ENCODE measurements around the gene SPG21.

Gene SPG21

GRCh38 chr15:64919721-64920120, 70.0 kb downstream of the SPG21 start:
- H3K27me3 ChIP-seq (ENCODE audit: control insufficient read depth, low read length), result no peaks in the 10 kb centered on the region
- no peaks in the 10 kb centered on the region for H3F3A ChIP-seq (ENCODE audit: control insufficient read depth, insufficient read depth)
- H3K9me3 ChIP-seq (ENCODE audit: control insufficient read depth, insufficient read depth, low read length), result no peaks in the 10 kb centered on the region
- no peaks in the 10 kb centered on the region for H3K9me2 ChIP-seq (replicated peaks; ENCODE audit: control insufficient read depth, low read length)
- no peak overlapping the region for H3K27ac ChIP-seq (ENCODE audit: low read depth, low read length)
- no peaks in the 10 kb centered on the region for H4K20me1 ChIP-seq (ENCODE audit: control insufficient read depth, insufficient read depth, low read depth, low read length)
- no peaks in the 10 kb centered on the region for H3K79me2 ChIP-seq (ENCODE audit: control insufficient read depth, low read length)
- no peak overlapping the region for H3K4me2 ChIP-seq (ENCODE audit: low read length)
- no peaks in the 10 kb centered on the region for H3K36me3 ChIP-seq (ENCODE audit: control insufficient read depth, low read length)
- no peak overlapping the region for H3K4me3 ChIP-seq (ENCODE audit: low read length)
- TF ChIP-seq EZH2phosphoT487 (IDR thresholded peaks at IDR 0.05; ENCODE audit: borderline replicate concordance, low read length), result no peak
- TF ChIP-seq CTCF (IDR thresholded peaks at IDR 0.05; ENCODE audit: low read depth, low read length, poor library complexity, severe bottlenecking), result no peak
- H3K4me1 ChIP-seq (ENCODE audit: control insufficient read depth, low read length), result no peaks in the 10 kb centered on the region

GRCh38 chr15:64917211-64917610, 72.5 kb downstream of the SPG21 start:
- Histone ChIP-seq H3K27ac (ENCODE audit: low read depth, low read length) (no peak overlapping the region), H3K4me1 (ENCODE audit: control insufficient read depth, low read length) (no peaks in the 10 kb centered on the region), H3K36me3 (ENCODE audit: control insufficient read depth, low read length) (no peaks in the 10 kb centered on the region), H3K4me3 (ENCODE audit: low read length) (no peak overlapping the region), H4K20me1 (ENCODE audit: control insufficient read depth, insufficient read depth, low read depth, low read length) (no peaks in the 10 kb centered on the region; the same call in 1 of the 2 replicates), H3K9me2 (replicated peaks; ENCODE audit: control insufficient read depth, low read length) (no peaks in the 10 kb centered on the region), H3K79me2 (ENCODE audit: control insufficient read depth, low read length) (no peaks in the 10 kb centered on the region), H3K9me3 (ENCODE audit: control insufficient read depth, insufficient read depth, low read length) (no peaks in the 10 kb centered on the region), H3K4me2 (ENCODE audit: low read length) (no peak overlapping the region), H3K27me3 (ENCODE audit: control insufficient read depth, low read length) (peaks cover 5% of the 10 kb centered on the region; the same call in 1 of the 2 replicates), H3F3A (ENCODE audit: control insufficient read depth, insufficient read depth) (no peaks in the 10 kb centered on the region)
- TF ChIP-seq EZH2phosphoT487 (IDR thresholded peaks at IDR 0.05; ENCODE audit: borderline replicate concordance, low read length) (no peak), CTCF (IDR thresholded peaks at IDR 0.05; ENCODE audit: low read depth, low read length, poor library complexity, severe bottlenecking) (no peak)

GRCh38 chr15:64916365-64916764, 73.3 kb downstream of the SPG21 start:
- peaks cover 14% of the 10 kb centered on the region for H3K27me3 ChIP-seq (ENCODE audit: control insufficient read depth, low read length)
- TF ChIP-seq EZH2phosphoT487 (IDR thresholded peaks at IDR 0.05; ENCODE audit: borderline replicate concordance, low read length), result no peak
- no peak for TF ChIP-seq CTCF (IDR thresholded peaks at IDR 0.05; ENCODE audit: low read depth, low read length, poor library complexity, severe bottlenecking)
- peaks cover 5% of the 10 kb centered on the region; the same call in 1 of the 2 replicates for H3K4me1 ChIP-seq (ENCODE audit: control insufficient read depth, low read length)
- H3F3A ChIP-seq (ENCODE audit: control insufficient read depth, insufficient read depth), result no peaks in the 10 kb centered on the region
- H3K79me2 ChIP-seq (ENCODE audit: control insufficient read depth, low read length), result no peaks in the 10 kb centered on the region
- no peaks in the 10 kb centered on the region for H3K9me3 ChIP-seq (ENCODE audit: control insufficient read depth, insufficient read depth, low read length)
- H3K4me2 ChIP-seq (ENCODE audit: low read length), result no peak overlapping the region
- no peak overlapping the region for H3K27ac ChIP-seq (ENCODE audit: low read depth, low read length)
- no peaks in the 10 kb centered on the region for H3K36me3 ChIP-seq (ENCODE audit: control insufficient read depth, low read length)
- no peaks in the 10 kb centered on the region; the same call in 1 of the 2 replicates for H4K20me1 ChIP-seq (ENCODE audit: control insufficient read depth, insufficient read depth, low read depth, low read length)
- H3K9me2 ChIP-seq (replicated peaks; ENCODE audit: control insufficient read depth, low read length), result no peaks in the 10 kb centered on the region
- no peak overlapping the region for H3K4me3 ChIP-seq (ENCODE audit: low read length)

Data from DOHH2 (cell line).